Left ventricle myocardium inferior (tissue), 1 donor: ENCODE data around the gene ATP13A3. TPM values are rescaled to one million over a fixed set of nuclear protein-coding genes. Genes with fewer than 3 reads are reported as not detected.

ENCODE experiments used
- DNase-seq: peaks from one replicate; pipeline ENCODE4 v3.0.0-alpha.2; 2020
- H3K27ac ChIP-seq: fragments of 200-600 bp; replicated peaks from 2 replicates; pipeline ENCODE4 v1.8.0; 2021
- H3K27me3 ChIP-seq: fragments of 200-600 bp; 2 replicates; pipeline ENCODE4 v1.8.0; 2021; ENCODE audit warnings: low read depth
- H3K36me3 ChIP-seq: fragments of 200-600 bp; 2 replicates; pipeline ENCODE4 v1.8.0; 2021
- H3K4me1 ChIP-seq: fragments of 200-600 bp; 2 replicates; pipeline ENCODE4 v1.8.0; 2021
- H3K4me3 ChIP-seq: fragments of 200-600 bp; 2 replicates; pipeline ENCODE4 v1.8.0; 2021; ENCODE audit warnings: mild to moderate bottlenecking, moderate library complexity
- H3K9me3 ChIP-seq: fragments of 200-600 bp; replicated peaks from 2 replicates; pipeline ENCODE4 v1.8.0; 2021
- intact Hi-C: fragments of 100-400 bp; cut with micrococcal nuclease; formaldehyde crosslinking; loops from one replicate; pipeline ENCODE4 v1.11.0; 2022
- total RNA-seq: library from RNA; stranded (reverse); fragmentation: NEBNext Ultra II Directional; extraction: Animal tissue kit (Norgen Biotek cat#: 25700); gene quantifications from one replicate; pipeline ENCODE4 v1.2.1, GENCODE V29; 2021
- TF ChIP-seq, protein P1 (sequence below): fragments of 200-600 bp; IDR thresholded peaks from 2 replicates; pipeline ENCODE4 v1.8.0; 2021; ENCODE audit warnings: antibody characterized with exemption, mild to moderate bottlenecking, borderline replicate concordance
- donor health status: DM: no; HTN: yes; CAD: no; lungs with severe emphysema.

Gene ATP13A3
- total RNA-seq, 1 donor from 2014 or later = 99.2 TPM

DNA sequence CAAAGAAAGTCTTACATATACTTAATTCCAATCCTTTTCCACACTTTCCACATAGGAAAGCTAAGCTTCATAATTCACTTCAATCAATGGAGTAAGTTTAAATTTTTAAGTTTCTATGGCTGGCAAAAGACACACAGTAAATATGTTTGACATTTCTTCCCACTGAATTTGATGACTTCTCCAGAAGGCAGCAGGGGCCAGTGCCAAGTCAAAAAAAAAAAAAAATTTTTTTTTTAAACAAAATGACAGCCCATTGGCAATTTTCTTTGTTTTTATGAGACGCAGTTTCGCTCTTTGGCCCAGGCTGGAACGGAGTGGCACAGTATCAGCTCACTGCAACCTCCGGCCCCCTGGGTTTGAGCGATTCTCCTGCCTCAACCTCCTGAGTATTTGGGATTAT lies 28.7 kb downstream of the ATP13A3 start:
- intact Hi-C loops = no loop called here
- peaks cover 41% of the 10 kb centered on the region for H3K36me3 ChIP-seq

DNA sequence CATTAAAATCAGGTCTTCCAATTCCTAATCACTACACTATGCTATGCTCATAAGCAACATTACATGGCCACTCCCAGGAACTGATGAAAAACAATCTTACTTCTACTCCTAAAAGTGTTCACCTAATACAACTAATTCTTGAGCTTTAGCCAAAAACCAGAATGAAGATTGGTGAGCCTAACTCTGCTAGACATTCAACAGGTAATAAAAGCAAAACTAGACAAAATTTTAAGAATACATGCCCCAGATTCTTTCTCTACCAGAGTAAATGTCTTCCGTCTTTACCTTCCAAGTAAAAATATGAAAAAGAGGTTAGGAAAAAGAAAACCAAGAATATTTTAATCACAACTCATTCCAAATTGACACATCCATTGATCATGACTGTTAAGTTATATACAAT lies 31.3 kb downstream of the ATP13A3 start:
- no peaks in the 10 kb centered on the region for H3K9me3 ChIP-seq
- H3K27me3 ChIP-seq = no peaks in the 10 kb centered on the region
- TF ChIP-seq, protein P1, sequence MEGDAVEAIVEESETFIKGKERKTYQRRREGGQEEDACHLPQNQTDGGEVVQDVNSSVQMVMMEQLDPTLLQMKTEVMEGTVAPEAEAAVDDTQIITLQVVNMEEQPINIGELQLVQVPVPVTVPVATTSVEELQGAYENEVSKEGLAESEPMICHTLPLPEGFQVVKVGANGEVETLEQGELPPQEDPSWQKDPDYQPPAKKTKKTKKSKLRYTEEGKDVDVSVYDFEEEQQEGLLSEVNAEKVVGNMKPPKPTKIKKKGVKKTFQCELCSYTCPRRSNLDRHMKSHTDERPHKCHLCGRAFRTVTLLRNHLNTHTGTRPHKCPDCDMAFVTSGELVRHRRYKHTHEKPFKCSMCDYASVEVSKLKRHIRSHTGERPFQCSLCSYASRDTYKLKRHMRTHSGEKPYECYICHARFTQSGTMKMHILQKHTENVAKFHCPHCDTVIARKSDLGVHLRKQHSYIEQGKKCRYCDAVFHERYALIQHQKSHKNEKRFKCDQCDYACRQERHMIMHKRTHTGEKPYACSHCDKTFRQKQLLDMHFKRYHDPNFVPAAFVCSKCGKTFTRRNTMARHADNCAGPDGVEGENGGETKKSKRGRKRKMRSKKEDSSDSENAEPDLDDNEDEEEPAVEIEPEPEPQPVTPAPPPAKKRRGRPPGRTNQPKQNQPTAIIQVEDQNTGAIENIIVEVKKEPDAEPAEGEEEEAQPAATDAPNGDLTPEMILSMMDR = no peak
- peaks cover 3% of the 10 kb centered on the region for H3K4me1 ChIP-seq
- H3K27ac ChIP-seq = no peak overlapping the region
- intact Hi-C loops = no loop called here
- DNase-seq = no peak
- peaks cover 60% of the 10 kb centered on the region for H3K36me3 ChIP-seq
- no peak overlapping the region for H3K4me3 ChIP-seq

More for the DNA sequence above, 28.7 kb downstream of the ATP13A3 start:
- TF ChIP-seq, protein P1 = no peak
- Histone ChIP-seq H3K9me3 (no peaks in the 10 kb centered on the region), H3K4me1 (peaks cover 7% of the 10 kb centered on the region), H3K4me3 (no peak overlapping the region), H3K27me3 (no peaks in the 10 kb centered on the region), H3K27ac (no peak overlapping the region)
- no peak for DNase-seq

DNA sequence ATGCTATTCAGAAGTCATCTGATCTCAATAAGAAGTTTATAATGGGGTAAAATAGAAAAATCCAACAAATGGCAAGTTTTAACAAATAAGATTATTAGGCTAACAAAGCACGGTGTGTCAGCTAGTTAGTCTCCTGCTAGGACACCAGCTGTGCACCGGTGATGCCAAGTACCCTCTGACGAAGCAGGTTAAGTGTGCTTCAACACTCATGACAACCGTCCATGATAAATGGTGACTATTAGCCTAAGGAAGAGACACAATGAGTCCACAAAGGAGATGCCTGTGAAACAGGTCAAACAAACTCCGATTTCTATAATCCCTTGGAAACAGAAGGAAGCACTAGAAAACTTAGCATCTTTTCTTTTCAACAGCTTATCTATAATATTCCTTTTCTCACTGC lies 36.5 kb downstream of the ATP13A3 start:
- H3K27ac ChIP-seq = no peak overlapping the region

DNA sequence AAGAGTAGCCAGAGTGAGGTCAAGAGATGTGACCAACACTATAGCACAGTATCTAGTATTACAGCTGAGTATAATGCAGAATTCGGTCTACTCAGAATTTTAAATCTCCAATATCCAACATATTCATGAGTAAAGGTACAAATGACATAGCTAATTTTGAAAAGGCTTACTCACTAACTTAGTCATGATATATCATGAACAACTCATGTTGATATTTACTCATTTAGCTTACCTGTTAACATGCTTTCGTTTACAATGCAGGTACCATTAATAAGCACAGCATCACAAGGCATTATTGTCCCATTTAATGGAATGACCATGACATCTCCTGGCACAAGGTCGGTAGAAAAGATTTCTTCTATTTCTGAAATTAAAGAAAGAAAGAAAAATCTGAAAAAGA lies 36.9 kb downstream of the ATP13A3 start:
- Histone ChIP-seq H3K4me3 (no peak overlapping the region), H3K4me1 (no peaks in the 10 kb centered on the region), H3K27ac (no peak overlapping the region), H3K36me3 (peaks cover 91% of the 10 kb centered on the region), H3K9me3 (no peaks in the 10 kb centered on the region), H3K27me3 (no peaks in the 10 kb centered on the region)
- TF ChIP-seq, protein P1 = no peak
- DNase-seq = no peak
- intact Hi-C loops = no loop called here

More for the DNA sequence above, 36.5 kb downstream of the ATP13A3 start:
- H3K9me3 ChIP-seq = no peaks in the 10 kb centered on the region
- peaks cover 90% of the 10 kb centered on the region for H3K36me3 ChIP-seq
- no peak overlapping the region for H3K4me3 ChIP-seq
- DNase-seq = no peak
- no peaks in the 10 kb centered on the region for H3K4me1 ChIP-seq
- no peaks in the 10 kb centered on the region for H3K27me3 ChIP-seq
- intact Hi-C loops = no loop called here
- TF ChIP-seq, protein P1 = no peak

DNA sequence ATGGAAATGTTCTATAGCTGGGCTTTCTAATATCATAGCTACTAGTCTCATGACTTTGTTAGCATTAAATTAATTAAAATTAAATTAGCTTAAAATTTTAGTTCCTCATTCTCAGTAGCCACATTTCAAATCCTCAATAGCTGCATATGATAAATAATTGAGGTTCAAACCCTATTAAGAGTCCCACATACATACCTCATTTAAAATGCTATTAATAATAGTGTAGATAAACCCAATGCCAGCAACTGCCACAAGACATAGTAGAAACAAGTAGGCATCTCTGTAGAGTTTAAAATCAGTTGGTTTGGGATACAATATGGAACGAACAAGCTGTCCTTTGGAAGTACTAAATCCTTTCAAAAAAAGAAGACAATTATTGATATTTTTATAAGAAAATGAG lies 39.1 kb downstream of the ATP13A3 start:
- intact Hi-C loops = no loop called here
- no peak for DNase-seq
- H3K4me1 ChIP-seq = no peaks in the 10 kb centered on the region
- H3K9me3 ChIP-seq = no peaks in the 10 kb centered on the region
- TF ChIP-seq, protein P1 = no peak
- no peak overlapping the region for H3K4me3 ChIP-seq
- no peak overlapping the region for H3K27ac ChIP-seq
- no peaks in the 10 kb centered on the region for H3K27me3 ChIP-seq
- peaks cover 91% of the 10 kb centered on the region for H3K36me3 ChIP-seq

DNA sequence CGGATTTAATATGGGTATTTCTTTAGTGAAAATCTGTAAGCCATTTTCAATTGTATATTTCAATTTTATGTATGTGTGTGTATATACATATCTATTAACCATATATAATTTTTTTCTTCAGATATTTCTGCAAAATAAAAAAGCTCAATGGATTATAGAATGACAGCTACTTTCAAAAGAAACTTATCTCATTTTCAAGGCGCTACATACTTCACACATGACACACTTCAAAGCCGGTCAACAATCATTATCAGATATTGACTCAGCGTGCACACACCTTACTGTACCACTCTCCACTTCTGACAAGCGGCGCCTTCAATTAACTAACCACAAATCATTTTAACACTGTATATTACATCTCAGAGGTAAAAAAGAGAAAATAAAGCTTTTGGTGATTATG lies 39.6 kb downstream of the ATP13A3 start:
- no peak overlapping the region for H3K4me3 ChIP-seq
- peaks cover 91% of the 10 kb centered on the region for H3K36me3 ChIP-seq
- H3K9me3 ChIP-seq = no peaks in the 10 kb centered on the region
- no peaks in the 10 kb centered on the region for H3K27me3 ChIP-seq
- TF ChIP-seq, protein P1 = no peak
- H3K4me1 ChIP-seq = no peaks in the 10 kb centered on the region
- no peak for DNase-seq
- H3K27ac ChIP-seq = no peak overlapping the region
- intact Hi-C loops = no loop called here
